SK-N-SH (cell line): ENCODE measurements around the gene TLR4. TPM values are rescaled to one million over a fixed set of nuclear protein-coding genes. Genes with fewer than 3 reads are reported as not detected.

Source experiments
- CTCF ChIA-PET: fragments of 300-600, 350-600 bp; formaldehyde crosslinking; extraction: SDS; loops from one replicate; lab custom pipeline; 2021; lab: Yijun Ruan, JAX
- POLR2A ChIA-PET: fragments of 350-600 bp; sonication (Branson Sonifier 250); formaldehyde crosslinking; extraction: SDS; loops from one replicate; lab custom pipeline; 2020; ENCODE audit warnings: antibody characterized with exemption, inconsistent platforms; lab: Yijun Ruan, JAX
- DNase-seq: peaks from one replicate; pipeline ENCODE4 v3.0.0; 2012
- H2AFZ ChIP-seq: fragments of 200-600 bp; sonication (generic); 2 replicates; pipeline ENCODE4 v1.8.1; 2016; ENCODE audit warnings: antibody characterized with exemption, mild to moderate bottlenecking, low read depth
- H3F3A ChIP-seq: fragments of 200-600 bp; sonication (generic); replicated peaks from 2 replicates; pipeline ENCODE3; 2016; ENCODE audit warnings: antibody characterized with exemption, mild to moderate bottlenecking; ENCODE audit not compliant: insufficient read depth
- H3K27ac ChIP-seq, 2 experiments: fragments of 200-500 bp in 1 of 2; fragments of 200-600 bp in 1 of 2; sonication (Bioruptor generic) in 1 of 2; sonication (generic), shearing (Covaris generic) in 1 of 2; 2 replicates each; pipeline versions ENCODE4 v1.5.1 to v1.6.1; 2014 to 2016; ENCODE audit warnings: low read depth in 2 of 2, inconsistent platforms in 1 of 2, low read length in 1 of 2, mild to moderate bottlenecking in 1 of 2, mixed read lengths in 1 of 2
- H3K27me3 ChIP-seq: fragments of 200-600 bp; sonication (generic), shearing (Covaris generic); 2 replicates; pipeline ENCODE4 v1.6.1; 2016; ENCODE audit warnings: mixed run types; ENCODE audit not compliant: insufficient read depth
- H3K36me3 ChIP-seq, 2 experiments: fragments of 200-500 bp in 1 of 2; fragments of 200-600 bp in 1 of 2; sonication (Bioruptor generic) in 1 of 2; sonication (generic) in 1 of 2; replicated peaks in 1 of 2; 2 replicates each; pipeline versions ENCODE3 to v1.5.1; 2014 to 2016; ENCODE audit warnings: low read length in 1 of 2, mild to moderate bottlenecking in 1 of 2; ENCODE audit not compliant: insufficient read depth in 2 of 2, control insufficient read depth in 1 of 2
- H3K4me1 ChIP-seq, 2 experiments: fragments of 200-500 bp in 1 of 2; fragments of 200-600 bp in 1 of 2; sonication (Bioruptor generic) in 1 of 2; sonication (generic), shearing (Covaris generic) in 1 of 2; 2 replicates each; pipeline versions ENCODE4 v1.5.1 to v1.6.1; 2014 to 2016; ENCODE audit warnings: low read depth in 1 of 2, low read length in 1 of 2, mixed run types in 1 of 2; ENCODE audit not compliant: insufficient read depth in 2 of 2, control insufficient read depth in 1 of 2
- H3K4me2 ChIP-seq: fragments of 200-600 bp; sonication (generic), shearing (Covaris generic); 2 replicates; pipeline ENCODE4 v1.6.1; 2017; ENCODE audit warnings: mixed run types
- H3K4me3 ChIP-seq, 2 experiments: fragments of 200-500 bp in 1 of 2; fragments of 200-600 bp in 1 of 2; sonication (Bioruptor generic) in 1 of 2; sonication (generic), shearing (Covaris generic) in 1 of 2; 2 replicates each; pipeline versions ENCODE4 v1.5.1 to v1.8.1; 2014 to 2016; ENCODE audit warnings: low read depth in 2 of 2, inconsistent platforms in 1 of 2, low read length in 1 of 2, mild to moderate bottlenecking in 1 of 2, mixed read lengths in 1 of 2, moderate library complexity in 1 of 2
- H3K79me2 ChIP-seq: fragments of 200-600 bp; sonication (generic); 2 replicates; pipeline ENCODE4 v1.8.1; 2017; ENCODE audit warnings: mild to moderate bottlenecking; ENCODE audit not compliant: insufficient read depth
- H3K9ac ChIP-seq: fragments of 200-600 bp; sonication (generic); 2 replicates; pipeline ENCODE4 v1.6.1; 2017; ENCODE audit warnings: mixed run types
- H3K9me2 ChIP-seq: fragments of 200-600 bp; sonication (generic); 2 replicates; pipeline ENCODE4 v1.6.1; 2017; ENCODE audit warnings: mixed run types
- H3K9me3 ChIP-seq: fragments of 200-600 bp; sonication (generic); 2 replicates; pipeline ENCODE4 v1.6.1; 2017; ENCODE audit warnings: mixed run types, mild to moderate bottlenecking, moderate library complexity
- H4K20me1 ChIP-seq: fragments of 200-600 bp; sonication (generic); 2 replicates; pipeline ENCODE4 v1.6.1; 2017; ENCODE audit warnings: mild to moderate bottlenecking, mixed run types; ENCODE audit not compliant: insufficient read depth
- CTCF ChIP-seq: fragments of 200-600 bp; sonication (generic); IDR thresholded peaks from 2 replicates; pipeline ENCODE4 v1.6.1; 2017; ENCODE audit warnings: antibody characterized with exemption, mild to moderate bottlenecking, moderate library complexity
- GABPA ChIP-seq: IDR thresholded peaks from 2 replicates; pipeline ENCODE4 v1.4.0; 2012; ENCODE audit warnings: low read depth, mild to moderate bottlenecking
- IRF3 ChIP-seq: fragments of 150-350 bp; IDR thresholded peaks from 2 replicates; pipeline ENCODE4 v1.6.1; 2016; ENCODE audit warnings: mild to moderate bottlenecking, low read depth, low read length
- JUND ChIP-seq: IDR thresholded peaks from 2 replicates; pipeline ENCODE4 v1.4.0; 2012
- MEF2A ChIP-seq: IDR thresholded peaks from 2 replicates; pipeline ENCODE4 v1.4.0; 2012; ENCODE audit warnings: low read depth, borderline replicate concordance
- MXI1 ChIP-seq: IDR thresholded peaks from 2 replicates; pipeline ENCODE4 v1.6.1; 2012; ENCODE audit warnings: mild to moderate bottlenecking, low read depth, low read length, improper control_type of control experiment
- NRF1 ChIP-seq: IDR thresholded peaks from 2 replicates; pipeline ENCODE4 v1.6.1; 2012; ENCODE audit warnings: low read depth, mild to moderate bottlenecking, low read length
- POLR2AphosphoS5 ChIP-seq: IDR thresholded peaks from 2 replicates; pipeline ENCODE4 v1.6.1; 2012; ENCODE audit warnings: low read depth, low read length
- TAF1 ChIP-seq: IDR thresholded peaks from 2 replicates; pipeline ENCODE4 v1.6.1; 2012; ENCODE audit warnings: low read depth, mild to moderate bottlenecking, low read length, moderate library complexity, borderline replicate concordance
- TEAD4 ChIP-seq: IDR thresholded peaks from 2 replicates; pipeline ENCODE4 v1.4.0; 2012; ENCODE audit warnings: mild to moderate bottlenecking, borderline replicate concordance; ENCODE audit not compliant: insufficient read depth
- USF2 ChIP-seq: fragments of 150-350 bp; IDR thresholded peaks from 2 replicates; pipeline ENCODE4 v1.6.1; 2017; ENCODE audit warnings: antibody characterized with exemption, low read length, low read depth, borderline replicate concordance
- WGBS: methylation state at CpG from one replicate; pipeline ENCODE4 v1.1.6; 2017; ENCODE audit warnings: low lambda C conversion rate; 5-methylcytosine and 5-hydroxymethylcytosine counted together
- polyA plus RNA-seq, 3 experiments: library from polyadenylated mRNA; depleted of rRNA; stranded (reverse); fragments of >200 nt; gene quantifications; 2 replicates each; pipeline ENCODE4 v1.2.3, GENCODE V29; 2012

Gene TLR4
- polyA plus RNA-seq, 1 of the 3 experiments (the other 2 are of a cell fraction), result 0.85 TPM

GRCh38 chr9:117664419-117664818, 39.8 kb upstream of the TLR4 start:
- H3K79me2 ChIP-seq, result no peaks in the 10 kb centered on the region
- POLR2A ChIA-PET, result no interaction called here

More at GRCh38 chr9:117664419-117664818, 39.8 kb upstream of the TLR4 start:
- Histone ChIP-seq H2AFZ (no peak overlapping the region), H3F3A (no peaks in the 10 kb centered on the region), H3K4me1 (no peaks in the 10 kb centered on the region), H3K9me3 (no peaks in the 10 kb centered on the region), H3K9ac (no peak overlapping the region), H3K27me3 (no peaks in the 10 kb centered on the region), H3K36me3 (no peaks in the 10 kb centered on the region), H3K9me2 (no peaks in the 10 kb centered on the region), H3K4me3 (no peak overlapping the region), H4K20me1 (no peaks in the 10 kb centered on the region), H3K4me2 (no peak overlapping the region), H3K27ac (no peak overlapping the region)
- TF ChIP-seq USF2 (no peak), MEF2A (no peak), JUND (no peak), NRF1 (no peak), CTCF (no peak), POLR2AphosphoS5 (no peak), MXI1 (no peak), IRF3 (no peak), TEAD4 (no peak), TAF1 (no peak), GABPA (no peak)
- CTCF ChIA-PET, result no interaction called here
- DNase-seq, result no peak
- 50% methylated on average over 1 of the region's 1 CpG for WGBS
